Small intestine (tissue), 7 donors: Measurements from ENCODE around the gene NT5M. TPM values are rescaled to one million over a fixed set of nuclear protein-coding genes. Genes with fewer than 3 reads are reported as not detected.

Experiments
- DNase-seq, 2 donors: peaks; one replicate each; pipeline versions ENCODE4 v3.0.0 to v3.0.0-alpha.2; 2013
- FAIRE-seq: peaks from 2 replicates; lab custom pipeline; 2012; peaks lifted over from hg19 to GRCh38; lab: Jason Lieb, UNC
- H3K27ac ChIP-seq, 3 donors: one replicate each; pipeline ENCODE4 v1.5.1; 2013; ENCODE audit warnings: low read length in 2 of 3, mild to moderate bottlenecking in 2 of 3, control low read depth in 1 of 3, inconsistent platforms in 1 of 3, low read depth in 1 of 3, moderate library complexity in 1 of 3
- H3K27me3 ChIP-seq, 3 donors: one replicate each; pipeline ENCODE4 v1.6.1; 2013; ENCODE audit warnings: low read length in 3 of 3, inconsistent platforms in 1 of 3; ENCODE audit not compliant: control insufficient read depth in 3 of 3, insufficient read depth in 3 of 3
- H3K36me3 ChIP-seq, 3 donors: one replicate each; pipeline ENCODE4 v1.6.1; 2013; ENCODE audit warnings: low read length in 3 of 3, inconsistent platforms in 1 of 3, low read depth in 1 of 3, mild to moderate bottlenecking in 1 of 3, moderate library complexity in 1 of 3; ENCODE audit not compliant: control insufficient read depth in 3 of 3, insufficient read depth in 2 of 3
- H3K4me1 ChIP-seq, 3 donors: one replicate each; pipeline ENCODE4 v1.6.1; 2013; ENCODE audit warnings: low read length in 2 of 3, inconsistent platforms in 1 of 3, low read depth in 1 of 3, mild to moderate bottlenecking in 1 of 3, moderate library complexity in 1 of 3; ENCODE audit not compliant: control insufficient read depth in 3 of 3, insufficient read depth in 2 of 3
- H3K4me3 ChIP-seq, 3 donors: one replicate each; pipeline ENCODE4 v1.5.1; 2013; ENCODE audit warnings: low read length in 3 of 3, control low read depth in 1 of 3, inconsistent platforms in 1 of 3, low read depth in 1 of 3, mild to moderate bottlenecking in 1 of 3, moderate library complexity in 1 of 3
- H3K9me3 ChIP-seq, 2 donors: one replicate each; pipeline ENCODE4 v1.6.1; 2013; ENCODE audit warnings: low read depth in 1 of 2, low read length in 1 of 2; ENCODE audit not compliant: control insufficient read depth in 2 of 2, insufficient read depth in 1 of 2
- WGBS, 3 donors: extraction: QIAGEN DNeasy Blood & Tissue Kit; methylation state at CpG; one replicate each; pipeline ENCODE4 v1.1.7; 2013; 5-methylcytosine and 5-hydroxymethylcytosine counted together
- polyA plus RNA-seq, 4 donors: library from polyadenylated mRNA; stranded (reverse) in 3 of 4; unstranded in 1 of 4; fragments of 200-250 nt in 3 of 4; fragments of 120-200 nt in 1 of 4; gene quantifications; one replicate each; pipeline versions ENCODE4 v1.2.1 to v1.2.3, GENCODE V29; 2013
- donor health status: healthy with polysubstance abuse.
- donor health status: control.
- donor health status: control.
- donor health status: Bipolar disorder and iron deficiency.
- donor health status: healthy.

NT5M gene
- polyA plus RNA-seq, 4 donors, result 0.54 to 2.1 (median 1.6) TPM; not detected in 1

DNA sequence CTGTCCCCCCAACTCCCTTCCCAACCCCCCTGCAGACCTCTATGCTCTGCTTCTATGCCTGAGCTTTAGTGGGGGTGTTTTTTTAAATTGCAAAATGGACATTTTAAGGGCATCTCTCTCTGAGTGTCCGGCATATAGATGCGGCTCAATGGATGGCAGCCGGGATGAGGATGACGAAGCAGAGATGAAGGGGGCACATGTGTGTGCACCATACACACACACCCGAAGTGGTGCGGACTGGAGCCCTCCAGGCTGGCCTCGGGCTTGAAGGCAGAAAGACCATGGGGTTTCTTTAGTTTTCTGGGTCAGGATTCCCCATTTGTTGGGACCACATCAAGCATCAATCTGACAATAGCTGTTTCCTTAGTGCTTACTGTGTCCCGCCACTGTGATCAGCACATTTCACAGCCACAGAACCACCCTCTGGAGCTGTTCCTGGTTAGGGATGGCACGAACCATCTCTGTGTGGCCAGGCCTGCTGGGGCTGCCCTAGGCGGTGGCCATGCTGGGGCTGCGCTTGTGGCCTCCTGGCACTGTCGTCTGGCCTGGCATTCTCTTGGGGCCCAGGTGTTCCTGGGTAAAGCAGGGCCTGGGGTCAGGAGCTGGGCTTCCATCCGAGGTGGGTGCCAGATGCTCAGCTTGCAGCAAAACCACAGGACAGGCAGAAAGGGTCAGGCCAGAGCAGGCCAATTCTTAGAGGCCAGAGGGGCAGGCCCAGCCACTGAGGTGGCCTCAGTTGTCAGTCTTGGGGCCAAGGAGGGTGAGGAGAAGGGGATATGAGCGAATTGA is 49.9 kb downstream of the NT5M start:
- H3K4me3 ChIP-seq, result no peak overlapping the region
- DNase-seq, result no peak
- no peaks in the 10 kb centered on the region for H3K9me3 ChIP-seq
- WGBS, 3 donors, result 87 to 90% (median 88%) methylated on average over 14 of the region's 14 CpGs
- peaks cover 0 to 5% (median 0%) of the 10 kb centered on the region in 3 donors for H3K27me3 ChIP-seq
- FAIRE-seq, result no peak
- H3K4me1 ChIP-seq, result peaks cover 0 to 3% (median 0%) of the 10 kb centered on the region in 3 donors
- H3K36me3 ChIP-seq, result no peaks in the 10 kb centered on the region
- H3K27ac ChIP-seq, result no peak overlapping the region

- peaks cover 0 to 3% (median 0%) of the 10 kb centered on the region in 3 donors for H3K4me1 ChIP-seq
- DNase-seq, result no peak
- H3K4me3 ChIP-seq, result no peak overlapping the region
- FAIRE-seq, result no peak
- 85 to 90% (median 90%) methylated on average over 15 of the region's 15 CpGs for WGBS, 3 donors
- H3K27me3 ChIP-seq, result peaks cover 0 to 8% (median 0%) of the 10 kb centered on the region in 3 donors
- H3K9me3 ChIP-seq, result no peaks in the 10 kb centered on the region
- H3K27ac ChIP-seq, result no peak overlapping the region
- H3K36me3 ChIP-seq, result no peaks in the 10 kb centered on the region
Measured at GRCh38 chr17:17353625-17354484, 50.7 kb downstream of the NT5M start.

GRCh38 chr17:17354560-17355349 is 51.6 kb downstream of the NT5M start:
- 35 to 46% (median 39%) methylated on average over 10 to 14 of the region's 14 CpGs for WGBS, 3 donors
- no peak for FAIRE-seq
- DNase-seq, result peak; percentile 63 to 84

GRCh38 chr17:17355426-17355825 is 52.3 kb downstream of the NT5M start:
- Histone ChIP-seq H3K27me3 (peaks cover 0 to 9% (median 0%) of the 10 kb centered on the region in 3 donors), H3K36me3 (no peaks in the 10 kb centered on the region), H3K4me3 (no peak overlapping the region), H3K9me3 (peaks cover 0 to 5% of the 10 kb centered on the region in 2 donors), H3K4me1 (peaks cover 0 to 3% (median 0%) of the 10 kb centered on the region in 3 donors), H3K27ac (no peak overlapping the region)
- 51 to 68% (median 54%) methylated on average over 12 of the region's 12 CpGs for WGBS, 3 donors
- no peak for DNase-seq
- FAIRE-seq, result no peak

More at GRCh38 chr17:17354560-17355349, 51.6 kb downstream of the NT5M start:
- Histone ChIP-seq H3K4me3 (no peak overlapping the region), H3K36me3 (no peaks in the 10 kb centered on the region), H3K9me3 (peaks cover 0 to 5% of the 10 kb centered on the region in 2 donors), H3K4me1 (peaks cover 0 to 3% (median 0%) of the 10 kb centered on the region in 3 donors), H3K27ac (no peak overlapping the region), H3K27me3 (peaks cover 0 to 9% (median 0%) of the 10 kb centered on the region in 3 donors)

GRCh38 chr17:17356149-17356930 is 53.2 kb downstream of the NT5M start:
- H3K36me3 ChIP-seq, result no peaks in the 10 kb centered on the region
- peaks cover 0 to 9% (median 0%) of the 10 kb centered on the region in 3 donors for H3K27me3 ChIP-seq
- 63 to 66% (median 64%) methylated on average over 10 of the region's 10 CpGs for WGBS, 3 donors
- H3K9me3 ChIP-seq, result peaks cover 0 to 5% of the 10 kb centered on the region in 2 donors
- DNase-seq, result peak; percentile 74 to 85
- H3K4me3 ChIP-seq, result no peak overlapping the region
- no peak overlapping the region for H3K27ac ChIP-seq
- FAIRE-seq, result no peak
- H3K4me1 ChIP-seq, result peaks cover 0 to 3% (median 0%) of the 10 kb centered on the region in 3 donors

GRCh38 chr17:17356931-17357270 is 53.7 kb downstream of the NT5M start:
- peaks cover 0 to 9% (median 0%) of the 10 kb centered on the region in 3 donors for H3K27me3 ChIP-seq
- peaks cover 0 to 3% (median 0%) of the 10 kb centered on the region in 3 donors for H3K4me1 ChIP-seq
- no peak overlapping the region for H3K4me3 ChIP-seq
- no peak for DNase-seq
- H3K9me3 ChIP-seq, result peaks cover 0 to 5% of the 10 kb centered on the region in 2 donors
- H3K36me3 ChIP-seq, result no peaks in the 10 kb centered on the region
- FAIRE-seq, result no peak
- WGBS, 3 donors, result 88 to 91% (median 89%) methylated on average over 10 of the region's 10 CpGs
- H3K27ac ChIP-seq, result no peak overlapping the region

GRCh38 chr17:17358060-17358751 is 55.0 kb downstream of the NT5M start:
- H3K27ac ChIP-seq, result no peak overlapping the region
- FAIRE-seq, result no peak
- no peak overlapping the region for H3K4me3 ChIP-seq
- peaks cover 0 to 5% of the 10 kb centered on the region in 2 donors for H3K9me3 ChIP-seq
- no peak for DNase-seq
- H3K27me3 ChIP-seq, result peaks cover 0 to 9% (median 0%) of the 10 kb centered on the region in 3 donors
- WGBS, 3 donors, result 64 to 68% (median 65%) methylated on average over 3 of the region's 3 CpGs
- peaks cover 0 to 3% (median 0%) of the 10 kb centered on the region in 3 donors for H3K4me1 ChIP-seq
- H3K36me3 ChIP-seq, result no peaks in the 10 kb centered on the region
